ENCODE data around the gene AKIP1.

DNA sequence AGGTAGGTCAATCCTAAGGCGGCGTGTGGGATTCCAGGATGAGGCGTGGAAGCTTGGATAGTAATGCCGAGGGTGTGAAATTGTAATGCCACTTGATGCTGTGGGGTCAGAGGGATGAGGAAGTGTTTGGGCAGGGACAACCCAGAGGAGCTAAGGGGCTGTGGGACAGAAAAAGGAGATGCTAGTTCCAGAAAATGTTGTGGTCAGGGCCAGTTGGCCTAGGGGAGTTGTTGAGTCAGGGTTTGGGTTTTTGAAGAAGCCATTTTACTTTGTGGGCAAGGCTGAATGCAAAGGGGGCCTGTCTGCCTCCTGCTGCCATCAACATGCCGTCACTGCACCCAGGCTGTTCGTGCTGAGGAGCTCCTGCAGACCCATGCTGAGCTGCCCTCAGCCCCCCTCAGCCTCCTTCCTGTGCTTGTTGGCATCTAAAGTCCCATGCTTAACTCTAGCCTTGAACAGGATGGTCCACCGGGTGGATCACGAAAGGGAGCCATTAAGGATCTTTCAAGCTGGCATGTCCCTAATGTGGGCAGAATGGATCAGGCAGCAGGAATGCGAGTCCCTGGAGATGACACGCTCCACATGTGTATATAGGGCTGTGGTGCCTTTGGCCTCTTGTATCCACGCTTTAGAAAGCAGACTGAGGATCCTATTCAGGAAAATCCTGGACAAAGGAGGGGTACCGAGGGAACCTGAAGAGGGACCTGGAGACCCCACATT is 19.6 kb downstream of the AKIP1 start:
- TF ChIP-seq SRF (CRISPR knock-in tag; IDR thresholded peaks at IDR 0.05) (no peak), EZH2 (IDR thresholded peaks at IDR 0.05; ENCODE audit: borderline replicate concordance, low read depth, low read length) (no peak), YY1 (IDR thresholded peaks at IDR 0.05; ENCODE audit: borderline replicate concordance in 1 of 3, control insufficient read depth in 1 of 3, extremely low read depth in 1 of 3, insufficient read depth in 3 of 3, insufficient read length in 1 of 3, insufficient replicate concordance in 2 of 3, low read depth in 1 of 3, low read length in 2 of 3) (no peak)
